Activated CD4-positive, alpha-beta memory T cell treated with anti-CD3 and anti-CD28 coated beads for 36 hours (primary cell): ENCODE data around the gene PCBP4. TPM values are rescaled to one million over a fixed set of nuclear protein-coding genes. Genes with fewer than 3 reads are reported as not detected.

ENCODE experiments used
- CTCF ChIA-PET: fragments of 350-600 bp; sonication (Branson Sonifier 250); formaldehyde crosslinking; loops from one replicate; lab custom pipeline; 2021; ENCODE audit warnings: antibody characterized with exemption, inconsistent platforms; lab: Charles Lee
- POLR2A ChIA-PET: fragments of 350-600 bp; sonication (Branson Sonifier 250); formaldehyde crosslinking; loops from one replicate; lab custom pipeline; 2021; ENCODE audit warnings: antibody characterized with exemption; lab: Charles Lee
- DNase-seq: peaks from one replicate; pipeline ENCODE4 v3.0.0-alpha.2; 2020
- H3K27ac Mint-ChIP-seq: one replicate; pipeline ENCODE4 v1.8.0; 2021; ENCODE audit warnings: mixed read lengths
- H3K27me3 Mint-ChIP-seq: one replicate; pipeline ENCODE4 v1.8.0; 2021; ENCODE audit warnings: mixed read lengths
- H3K36me3 Mint-ChIP-seq: one replicate; pipeline ENCODE4 v1.8.0; 2021; ENCODE audit warnings: mixed read lengths
- H3K4me1 Mint-ChIP-seq: one replicate; pipeline ENCODE4 v1.8.0; 2021; ENCODE audit warnings: low read depth, mixed read lengths
- H3K4me3 Mint-ChIP-seq: one replicate; pipeline ENCODE4 v1.8.0; 2021; ENCODE audit warnings: mild to moderate bottlenecking, mixed read lengths
- H3K9me3 Mint-ChIP-seq: one replicate; pipeline ENCODE4 v1.8.0; 2021; ENCODE audit warnings: mixed read lengths
- intact Hi-C: fragments of 100-400 bp; cut with micrococcal nuclease; formaldehyde crosslinking; loops from one replicate; pipeline ENCODE4 v1.15.1; 2023
- total RNA-seq, 2 experiments: library from RNA; stranded (reverse); gene quantifications; one replicate each; pipeline ENCODE4 v1.2.3, GENCODE V29; 2021

PCBP4 gene
- total RNA-seq, 2 experiments from 2014 or later = 17.3 to 19.3 TPM

- H3K27ac Mint-ChIP-seq = no peak overlapping the region
- POLR2A ChIA-PET = no interaction called here
- CTCF ChIA-PET = interaction anchor here (1.0 to 2.0 kb wide), 5 partner anchors 9 to 20 kb away, joined by 3 to 9 read pairs (median 4); partner anchors contain the start of genes ABHD14B, PARP3 and RRP9
- H3K9me3 Mint-ChIP-seq = no peaks in the 10 kb centered on the region
- DNase-seq = no peak
- intact Hi-C loops = no loop called here
- H3K27me3 Mint-ChIP-seq = peaks cover 17% of the 10 kb centered on the region
- H3K4me3 Mint-ChIP-seq = no peak overlapping the region
- H3K4me1 Mint-ChIP-seq = peaks cover 2% of the 10 kb centered on the region
- peaks cover 4% of the 10 kb centered on the region for H3K36me3 Mint-ChIP-seq
Measured at GRCh38 chr3:51954105-51954504, 13.1 kb downstream of the PCBP4 start.

GRCh38 chr3:51953445-51953844 is 13.8 kb downstream of the PCBP4 start:
- H3K27me3 Mint-ChIP-seq = peaks cover 17% of the 10 kb centered on the region
- H3K27ac Mint-ChIP-seq = no peak overlapping the region
- ChIA-PET POLR2A (no interaction called here), CTCF (interaction anchor here (1.0 to 2.0 kb wide), 6 partner anchors 8 to 20 kb away, joined by 3 to 9 read pairs (median 6); partner anchors contain the start of genes ABHD14B, PARP3 and RRP9)
- intact Hi-C loops = no loop called here
- DNase-seq = no peak
- H3K9me3 Mint-ChIP-seq = no peaks in the 10 kb centered on the region
- H3K4me1 Mint-ChIP-seq = peaks cover 2% of the 10 kb centered on the region
- H3K36me3 Mint-ChIP-seq = peaks cover 4% of the 10 kb centered on the region
- no peak overlapping the region for H3K4me3 Mint-ChIP-seq

- CTCF ChIA-PET = interaction anchor here (1.2 to 1.9 kb wide), 2 partner anchors 8 to 10 kb away, joined by 3 to 8 read pairs; partner anchors contain the start of gene RRP9
- Mint-ChIP-seq H3K4me3 (no peak overlapping the region), H3K4me1 (peaks cover 2% of the 10 kb centered on the region), H3K27ac (no peak overlapping the region), H3K27me3 (peaks cover 17% of the 10 kb centered on the region), H3K9me3 (no peaks in the 10 kb centered on the region), H3K36me3 (no peaks in the 10 kb centered on the region)
- POLR2A ChIA-PET = no interaction called here
- intact Hi-C loops = no loop called here
- DNase-seq = no peak
Measured at GRCh38 chr3:51950899-51951298, 16.4 kb downstream of the PCBP4 start.

GRCh38 chr3:51949121-51949520 is 18.1 kb downstream of the PCBP4 start:
- CTCF ChIA-PET = no interaction called here
- no peaks in the 10 kb centered on the region for H3K9me3 Mint-ChIP-seq
- intact Hi-C loops = loop anchor here (10.0 kb wide), 1 partner anchor 274 kb away; the partner anchor contains the start of gene TEX264

GRCh38 chr3:51948016-51948580 is 19.2 kb downstream of the PCBP4 start:
- ChIA-PET CTCF (interaction anchor here (2.5 kb wide), 1 partner anchor 26 kb away, joined by 12 read pairs; the partner anchor contains the start of genes ABHD14A and ABHD14B), POLR2A (no interaction called here)
- intact Hi-C loops = loop anchor here (10.0 kb wide), 1 partner anchor 273 kb away; the partner anchor contains the start of gene TEX264
- no peak for DNase-seq
- Mint-ChIP-seq H3K9me3 (no peaks in the 10 kb centered on the region), H3K27ac (no peak overlapping the region), H3K36me3 (no peaks in the 10 kb centered on the region), H3K4me1 (peaks cover 2% of the 10 kb centered on the region), H3K4me3 (no peak overlapping the region), H3K27me3 (peaks cover 1% of the 10 kb centered on the region)

More at GRCh38 chr3:51949121-51949520, 18.1 kb downstream of the PCBP4 start:
- no peak overlapping the region for H3K4me3 Mint-ChIP-seq
- no peaks in the 10 kb centered on the region for H3K36me3 Mint-ChIP-seq
- no peak overlapping the region for H3K27ac Mint-ChIP-seq
- H3K27me3 Mint-ChIP-seq = peaks cover 6% of the 10 kb centered on the region
- H3K4me1 Mint-ChIP-seq = no peaks in the 10 kb centered on the region
- DNase-seq = no peak
- POLR2A ChIA-PET = no interaction called here

GRCh38 chr3:51947215-51947900 is 19.9 kb downstream of the PCBP4 start:
- Mint-ChIP-seq H3K27ac (no peak overlapping the region), H3K4me1 (peaks cover 7% of the 10 kb centered on the region), H3K36me3 (no peaks in the 10 kb centered on the region), H3K9me3 (no peaks in the 10 kb centered on the region), H3K27me3 (no peaks in the 10 kb centered on the region), H3K4me3 (no peak overlapping the region)
- no peak for DNase-seq
- ChIA-PET CTCF (interaction anchor here (2.5 kb wide), 1 partner anchor 27 kb away, joined by 12 read pairs; the partner anchor contains the start of genes ABHD14A and ABHD14B), POLR2A (no interaction called here)
- intact Hi-C loops = loop anchor here (10.0 kb wide), 1 partner anchor 273 kb away; the partner anchor contains the start of gene TEX264

GRCh38 chr3:51946796-51947195 is 20.5 kb downstream of the PCBP4 start:
- Mint-ChIP-seq H3K36me3 (no peaks in the 10 kb centered on the region), H3K27ac (no peak overlapping the region)
- POLR2A ChIA-PET = no interaction called here

GRCh38 chr3:51945926-51946705 is 21.1 kb downstream of the PCBP4 start:
- H3K4me1 Mint-ChIP-seq = peaks cover 9% of the 10 kb centered on the region
- no peak for DNase-seq
- H3K9me3 Mint-ChIP-seq = no peaks in the 10 kb centered on the region
- no peaks in the 10 kb centered on the region for H3K36me3 Mint-ChIP-seq
- no peaks in the 10 kb centered on the region for H3K27me3 Mint-ChIP-seq
- POLR2A ChIA-PET = no interaction called here
- no peak overlapping the region for H3K27ac Mint-ChIP-seq
- intact Hi-C loops = loop anchor here (10.0 kb wide), 1 partner anchor 271 kb away; the partner anchor contains the start of gene TEX264
- H3K4me3 Mint-ChIP-seq = no peak overlapping the region
- CTCF ChIA-PET = interaction anchor here (2.0 to 2.5 kb wide), 2 partner anchors 28 to 37 kb away, joined by 5 to 12 read pairs; partner anchors contain the start of genes ABHD14A, ABHD14B and ACY1

More at GRCh38 chr3:51946796-51947195, 20.5 kb downstream of the PCBP4 start:
- Mint-ChIP-seq H3K4me1 (peaks cover 7% of the 10 kb centered on the region), H3K4me3 (no peak overlapping the region), H3K9me3 (no peaks in the 10 kb centered on the region), H3K27me3 (no peaks in the 10 kb centered on the region)
- intact Hi-C loops = loop anchor here (10.0 kb wide), 1 partner anchor 272 kb away; the partner anchor contains the start of gene TEX264
- CTCF ChIA-PET = interaction anchor here (2.5 kb wide), 1 partner anchor 27 kb away, joined by 12 read pairs; the partner anchor contains the start of genes ABHD14A and ABHD14B
- DNase-seq = no peak

- POLR2A ChIA-PET = no interaction called here
- Mint-ChIP-seq H3K36me3 (no peaks in the 10 kb centered on the region), H3K4me1 (peaks cover 18% of the 10 kb centered on the region), H3K4me3 (no peak overlapping the region), H3K9me3 (no peaks in the 10 kb centered on the region), H3K27me3 (no peaks in the 10 kb centered on the region), H3K27ac (no peak overlapping the region)
- no peak for DNase-seq
- intact Hi-C loops = loop anchor here (10.0 kb wide), 1 partner anchor 270 kb away; the partner anchor contains the start of gene TEX264
- CTCF ChIA-PET = interaction anchor here (0.8 to 2.5 kb wide), 4 partner anchors 9 to 38 kb away, joined by 3 to 12 read pairs (median 4); partner anchors contain the start of genes ABHD14A, ABHD14B and ACY1
Measured at GRCh38 chr3:51945031-51945840, 22.0 kb downstream of the PCBP4 start.

GRCh38 chr3:51944451-51945021 is 22.7 kb downstream of the PCBP4 start:
- no peak overlapping the region for H3K4me3 Mint-ChIP-seq
- DNase-seq = no peak
- ChIA-PET CTCF (interaction anchor here (0.8 to 2.0 kb wide), 3 partner anchors 10 to 38 kb away, joined by 3 to 5 read pairs (median 3); partner anchors contain the start of gene ACY1), POLR2A (no interaction called here)
- no peak overlapping the region for H3K27ac Mint-ChIP-seq
- intact Hi-C loops = loop anchor here (5.0 to 10.0 kb wide), 2 partner anchors 178 to 270 kb away; partner anchors contain the start of gene TEX264
- H3K36me3 Mint-ChIP-seq = no peaks in the 10 kb centered on the region
- no peaks in the 10 kb centered on the region for H3K27me3 Mint-ChIP-seq
- H3K4me1 Mint-ChIP-seq = peaks cover 24% of the 10 kb centered on the region
- H3K9me3 Mint-ChIP-seq = no peaks in the 10 kb centered on the region
